Measurements from ENCODE around the gene SRSF2. TPM values are rescaled to one million over a fixed set of nuclear protein-coding genes. Genes with fewer than 3 reads are reported as not detected.

Gene SRSF2
- total and polyA plus RNA-seq, 9 of the 15 experiments (the other 6 are each of a cell fraction or from before 2014, with no cell fraction given): 161 to 583 (median 393) TPM

DNA sequence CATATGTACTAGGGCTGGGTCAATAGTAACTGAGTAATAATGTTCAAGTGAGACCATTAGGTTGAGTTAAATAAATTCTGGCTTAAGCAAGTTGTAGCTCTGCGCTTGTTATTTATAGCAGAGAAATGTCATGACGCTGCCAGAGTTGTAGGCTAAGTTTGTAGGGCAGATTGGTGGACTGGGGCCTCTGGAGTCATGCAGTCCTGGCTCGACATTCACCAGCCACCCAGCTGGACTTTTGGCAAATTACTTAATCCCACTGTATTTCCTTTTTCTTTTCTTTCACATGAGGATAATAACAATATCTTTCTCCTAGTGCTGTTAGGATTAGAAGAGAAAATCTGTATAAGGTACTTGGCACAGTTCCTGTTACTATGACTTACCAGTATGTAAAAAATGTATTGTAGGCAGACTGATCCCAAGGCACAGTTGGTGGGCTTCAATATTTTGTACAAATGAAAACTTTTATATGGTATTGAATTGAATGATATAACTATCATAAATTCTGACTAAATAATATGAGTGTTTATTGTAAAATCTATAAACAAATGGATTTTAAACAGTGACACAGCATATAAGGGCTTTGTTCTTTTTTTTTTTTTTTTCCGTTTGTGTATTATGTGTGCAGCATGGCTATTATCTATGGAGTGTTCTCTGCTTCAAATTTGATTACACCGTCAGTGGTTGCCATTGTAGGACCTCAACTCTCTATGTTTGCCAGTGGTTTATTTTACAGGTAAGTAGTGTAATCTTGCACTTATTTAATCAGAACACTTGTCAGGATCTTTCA, 3.4 kb upstream of the SRSF2 start (continued):
- TF ChIP-seq, protein P1, sequence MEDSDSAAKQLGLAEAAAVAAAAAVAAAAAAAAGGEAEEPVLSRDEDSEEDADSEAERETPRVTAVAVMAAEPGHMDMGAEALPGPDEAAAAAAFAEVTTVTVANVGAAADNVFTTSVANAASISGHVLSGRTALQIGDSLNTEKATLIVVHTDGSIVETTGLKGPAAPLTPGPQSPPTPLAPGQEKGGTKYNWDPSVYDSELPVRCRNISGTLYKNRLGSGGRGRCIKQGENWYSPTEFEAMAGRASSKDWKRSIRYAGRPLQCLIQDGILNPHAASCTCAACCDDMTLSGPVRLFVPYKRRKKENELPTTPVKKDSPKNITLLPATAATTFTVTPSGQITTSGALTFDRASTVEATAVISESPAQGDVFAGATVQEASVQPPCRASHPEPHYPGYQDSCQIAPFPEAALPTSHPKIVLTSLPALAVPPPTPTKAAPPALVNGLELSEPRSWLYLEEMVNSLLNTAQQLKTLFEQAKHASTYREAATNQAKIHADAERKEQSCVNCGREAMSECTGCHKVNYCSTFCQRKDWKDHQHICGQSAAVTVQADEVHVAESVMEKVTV (CRISPR knock-in tag; IDR thresholded peaks at IDR 0.05): no peak
- TF ChIP-seq MCM2 (IDR thresholded peaks at IDR 0.05; ENCODE audit: low read depth) (no peak), ZNF384 (IDR thresholded peaks at IDR 0.05; ENCODE audit: low read depth, low read length) (peak; percentile 73), TARDBP (IDR thresholded peaks at IDR 0.05) (no peak), HCFC1 (IDR thresholded peaks at IDR 0.05; ENCODE audit: low read depth, low read length) (no peak), EWSR1 (IDR thresholded peaks at IDR 0.05; ENCODE audit: borderline replicate concordance, low read depth, partially characterized antibody) (no peak), EP400 (IDR thresholded peaks at IDR 0.05) (0 out of 2 replicates have a peak, but pooled peaks have one; percentile 21), DDX20 (tag; IDR thresholded peaks at IDR 0.05; ENCODE audit: low read depth) (no peak), RBBP5 (IDR thresholded peaks at IDR 0.05; ENCODE audit: borderline replicate concordance, insufficient read depth, low read length, poor library complexity, severe bottlenecking) (no peak), ZNF583 (CRISPR knock-in tag; IDR thresholded peaks at IDR 0.05) (no peak), HNRNPLL (IDR thresholded peaks at IDR 0.05; ENCODE audit: low read depth, low read length, poor library complexity, severe bottlenecking) (no peak), SRSF9 (IDR thresholded peaks at IDR 0.05; ENCODE audit: borderline replicate concordance, low read depth, low read length) (no peak), MEIS2 (IDR thresholded peaks at IDR 0.05; ENCODE audit: partially characterized antibody) (peak; percentile 57)
- TF ChIP-seq, protein P2, sequence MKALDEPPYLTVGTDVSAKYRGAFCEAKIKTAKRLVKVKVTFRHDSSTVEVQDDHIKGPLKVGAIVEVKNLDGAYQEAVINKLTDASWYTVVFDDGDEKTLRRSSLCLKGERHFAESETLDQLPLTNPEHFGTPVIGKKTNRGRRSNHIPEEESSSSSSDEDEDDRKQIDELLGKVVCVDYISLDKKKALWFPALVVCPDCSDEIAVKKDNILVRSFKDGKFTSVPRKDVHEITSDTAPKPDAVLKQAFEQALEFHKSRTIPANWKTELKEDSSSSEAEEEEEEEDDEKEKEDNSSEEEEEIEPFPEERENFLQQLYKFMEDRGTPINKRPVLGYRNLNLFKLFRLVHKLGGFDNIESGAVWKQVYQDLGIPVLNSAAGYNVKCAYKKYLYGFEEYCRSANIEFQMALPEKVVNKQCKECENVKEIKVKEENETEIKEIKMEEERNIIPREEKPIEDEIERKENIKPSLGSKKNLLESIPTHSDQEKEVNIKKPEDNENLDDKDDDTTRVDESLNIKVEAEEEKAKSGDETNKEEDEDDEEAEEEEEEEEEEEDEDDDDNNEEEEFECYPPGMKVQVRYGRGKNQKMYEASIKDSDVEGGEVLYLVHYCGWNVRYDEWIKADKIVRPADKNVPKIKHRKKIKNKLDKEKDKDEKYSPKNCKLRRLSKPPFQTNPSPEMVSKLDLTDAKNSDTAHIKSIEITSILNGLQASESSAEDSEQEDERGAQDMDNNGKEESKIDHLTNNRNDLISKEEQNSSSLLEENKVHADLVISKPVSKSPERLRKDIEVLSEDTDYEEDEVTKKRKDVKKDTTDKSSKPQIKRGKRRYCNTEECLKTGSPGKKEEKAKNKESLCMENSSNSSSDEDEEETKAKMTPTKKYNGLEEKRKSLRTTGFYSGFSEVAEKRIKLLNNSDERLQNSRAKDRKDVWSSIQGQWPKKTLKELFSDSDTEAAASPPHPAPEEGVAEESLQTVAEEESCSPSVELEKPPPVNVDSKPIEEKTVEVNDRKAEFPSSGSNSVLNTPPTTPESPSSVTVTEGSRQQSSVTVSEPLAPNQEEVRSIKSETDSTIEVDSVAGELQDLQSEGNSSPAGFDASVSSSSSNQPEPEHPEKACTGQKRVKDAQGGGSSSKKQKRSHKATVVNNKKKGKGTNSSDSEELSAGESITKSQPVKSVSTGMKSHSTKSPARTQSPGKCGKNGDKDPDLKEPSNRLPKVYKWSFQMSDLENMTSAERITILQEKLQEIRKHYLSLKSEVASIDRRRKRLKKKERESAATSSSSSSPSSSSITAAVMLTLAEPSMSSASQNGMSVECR (CRISPR knock-in tag; IDR thresholded peaks at IDR 0.05): no peak
- TF ChIP-seq, protein P3, sequence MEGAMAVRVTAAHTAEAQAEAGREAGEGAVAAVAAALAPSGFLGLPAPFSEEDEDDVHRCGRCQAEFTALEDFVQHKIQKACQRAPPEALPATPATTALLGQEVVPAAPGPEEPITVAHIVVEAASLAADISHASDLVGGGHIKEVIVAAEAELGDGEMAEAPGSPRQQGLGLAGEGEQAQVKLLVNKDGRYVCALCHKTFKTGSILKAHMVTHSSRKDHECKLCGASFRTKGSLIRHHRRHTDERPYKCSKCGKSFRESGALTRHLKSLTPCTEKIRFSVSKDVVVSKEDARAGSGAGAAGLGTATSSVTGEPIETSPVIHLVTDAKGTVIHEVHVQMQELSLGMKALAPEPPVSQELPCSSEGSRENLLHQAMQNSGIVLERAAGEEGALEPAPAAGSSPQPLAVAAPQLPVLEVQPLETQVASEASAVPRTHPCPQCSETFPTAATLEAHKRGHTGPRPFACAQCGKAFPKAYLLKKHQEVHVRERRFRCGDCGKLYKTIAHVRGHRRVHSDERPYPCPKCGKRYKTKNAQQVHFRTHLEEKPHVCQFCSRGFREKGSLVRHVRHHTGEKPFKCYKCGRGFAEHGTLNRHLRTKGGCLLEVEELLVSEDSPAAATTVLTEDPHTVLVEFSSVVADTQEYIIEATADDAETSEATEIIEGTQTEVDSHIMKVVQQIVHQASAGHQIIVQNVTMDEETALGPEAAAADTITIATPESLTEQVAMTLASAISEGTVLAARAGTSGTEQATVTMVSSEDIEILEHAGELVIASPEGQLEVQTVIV (CRISPR knock-in tag; IDR thresholded peaks at IDR 0.05; ENCODE audit: borderline replicate concordance): no peak

All from K562 (cell line).